ENCODE results near the gene GPR183. TPM values are rescaled to one million over a fixed set of nuclear protein-coding genes. Genes with fewer than 3 reads are reported as not detected.

The GPR183 gene
- 0.11 TPM in 1 of 2 replicates, not detected in the other for total RNA-seq (2014; rRNA removed; shearing (Covaris generic); ENCODE audit: low replicate concordance)

- DNase-seq: no peak
- no peak within 1 kb of the TSS for H3K9ac ChIP-seq (ENCODE audit: low read length)
- no peaks in the 10 kb centered on the region for H3K9me2 ChIP-seq (replicated peaks; ENCODE audit: insufficient read depth, low read length)
- H2AFZ ChIP-seq (ENCODE audit: low read length): no peak within 1 kb of the TSS
- H3K4me1 ChIP-seq (ENCODE audit: low read length): peaks cover 40% of the 10 kb centered on the region
- peaks cover 13% of the 10 kb centered on the region for H3K36me3 ChIP-seq (ENCODE audit: insufficient read depth, low read length)
- H3K4me2 ChIP-seq (ENCODE audit: low read depth, low read length, poor library complexity, severe bottlenecking): peak within 1 kb of the TSS; percentile 30
- H3K27me3 ChIP-seq (ENCODE audit: low read length): no peaks in the 10 kb centered on the region
- H4K20me1 ChIP-seq (ENCODE audit: insufficient read depth, low read depth, low read length): no peaks in the 10 kb centered on the region
- no peak within 1 kb of the TSS for H3K4me3 ChIP-seq (ENCODE audit: low read length)
- no peaks in the 10 kb centered on the region for H3K9me3 ChIP-seq (ENCODE audit: low read length)
- H3K27ac ChIP-seq (ENCODE audit: low read length): peak within 1 kb of the TSS; percentile 58
- H3K79me2 ChIP-seq (ENCODE audit: low read length): peaks cover 73% of the 10 kb centered on the region
Measured at GRCh38 chr13:99307247-99307646, at the start of gene GPR183. Gene GPR183, minus strand, starts transcription at chr13:99307399. Its CDS starts 11,254 bp downstream, at chr13:99296145.

DNA sequence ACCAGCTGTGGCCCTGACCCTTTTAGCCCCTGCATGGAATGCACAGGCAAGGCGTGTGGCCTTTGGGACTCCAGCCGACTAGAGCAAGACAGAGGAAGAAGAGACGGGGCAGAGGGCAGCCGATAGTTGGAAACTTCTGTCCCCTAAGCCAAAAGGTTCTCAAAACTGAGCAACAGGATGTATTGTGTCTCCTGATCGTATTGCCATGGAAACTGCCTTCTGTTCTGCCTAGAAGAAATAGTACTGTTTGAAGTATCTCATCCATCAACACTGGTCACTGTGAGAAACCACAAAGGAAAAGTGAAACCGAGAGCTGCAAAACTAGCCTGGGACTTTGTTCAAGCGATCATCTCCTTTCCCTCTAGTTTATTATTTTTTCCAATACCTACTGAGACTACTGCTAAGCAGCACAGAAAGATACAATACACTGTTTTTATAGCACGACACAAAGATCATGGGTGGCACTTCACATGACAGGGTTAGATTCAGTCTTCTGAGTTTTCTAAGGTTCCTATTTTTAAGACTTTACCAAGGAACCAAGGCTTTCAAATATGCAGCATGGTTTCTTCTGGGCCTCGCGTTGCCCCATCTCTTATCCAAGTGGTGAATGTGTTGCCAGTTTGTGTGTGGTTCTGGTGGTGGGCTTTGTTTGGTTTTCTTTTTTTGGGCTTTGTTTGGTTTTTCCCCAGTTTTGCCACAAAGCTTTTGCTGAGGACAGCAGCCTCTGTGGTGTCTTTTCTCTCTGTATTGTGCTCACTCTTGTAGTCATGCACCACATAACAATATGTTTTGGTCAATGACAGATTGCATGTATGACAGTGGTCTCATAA lies 49.3 kb upstream of the GPR183 start:
- Histone ChIP-seq H3K9me3 (ENCODE audit: low read length) (no peaks in the 10 kb centered on the region), H4K20me1 (ENCODE audit: insufficient read depth, low read depth, low read length) (no peaks in the 10 kb centered on the region), H3K4me1 (ENCODE audit: low read length) (peaks cover 30% of the 10 kb centered on the region), H3K4me3 (ENCODE audit: low read length) (no peak overlapping the region), H3K36me3 (ENCODE audit: insufficient read depth, low read length) (no peaks in the 10 kb centered on the region), H3K9me2 (replicated peaks; ENCODE audit: insufficient read depth, low read length) (no peaks in the 10 kb centered on the region), H2AFZ (ENCODE audit: low read length) (no peak overlapping the region), H3K27me3 (ENCODE audit: low read length) (no peaks in the 10 kb centered on the region), H3K9ac (ENCODE audit: low read length) (no peak overlapping the region), H3K27ac (ENCODE audit: low read length) (no peak overlapping the region), H3K79me2 (ENCODE audit: low read length) (peaks cover 3% of the 10 kb centered on the region), H3K4me2 (ENCODE audit: low read depth, low read length, poor library complexity, severe bottlenecking) (no peak overlapping the region)
- DNase-seq: no peak

- H3K27me3 ChIP-seq (ENCODE audit: low read length): no peaks in the 10 kb centered on the region
- no peak overlapping the region for H3K4me3 ChIP-seq (ENCODE audit: low read length)
- peaks cover 30% of the 10 kb centered on the region for H3K4me1 ChIP-seq (ENCODE audit: low read length)
- no peak for DNase-seq
- peaks cover 4% of the 10 kb centered on the region for H3K79me2 ChIP-seq (ENCODE audit: low read length)
- no peaks in the 10 kb centered on the region for H3K36me3 ChIP-seq (ENCODE audit: insufficient read depth, low read length)
- H3K9me3 ChIP-seq (ENCODE audit: low read length): no peaks in the 10 kb centered on the region
- no peak overlapping the region for H3K4me2 ChIP-seq (ENCODE audit: low read depth, low read length, poor library complexity, severe bottlenecking)
- H3K9me2 ChIP-seq (replicated peaks; ENCODE audit: insufficient read depth, low read length): no peaks in the 10 kb centered on the region
- no peaks in the 10 kb centered on the region for H4K20me1 ChIP-seq (ENCODE audit: insufficient read depth, low read depth, low read length)
- H2AFZ ChIP-seq (ENCODE audit: low read length): no peak overlapping the region
- no peak overlapping the region for H3K9ac ChIP-seq (ENCODE audit: low read length)
- no peak overlapping the region for H3K27ac ChIP-seq (ENCODE audit: low read length)
Measured at GRCh38 chr13:99356012-99356261, 48.7 kb upstream of the GPR183 start.

DNA sequence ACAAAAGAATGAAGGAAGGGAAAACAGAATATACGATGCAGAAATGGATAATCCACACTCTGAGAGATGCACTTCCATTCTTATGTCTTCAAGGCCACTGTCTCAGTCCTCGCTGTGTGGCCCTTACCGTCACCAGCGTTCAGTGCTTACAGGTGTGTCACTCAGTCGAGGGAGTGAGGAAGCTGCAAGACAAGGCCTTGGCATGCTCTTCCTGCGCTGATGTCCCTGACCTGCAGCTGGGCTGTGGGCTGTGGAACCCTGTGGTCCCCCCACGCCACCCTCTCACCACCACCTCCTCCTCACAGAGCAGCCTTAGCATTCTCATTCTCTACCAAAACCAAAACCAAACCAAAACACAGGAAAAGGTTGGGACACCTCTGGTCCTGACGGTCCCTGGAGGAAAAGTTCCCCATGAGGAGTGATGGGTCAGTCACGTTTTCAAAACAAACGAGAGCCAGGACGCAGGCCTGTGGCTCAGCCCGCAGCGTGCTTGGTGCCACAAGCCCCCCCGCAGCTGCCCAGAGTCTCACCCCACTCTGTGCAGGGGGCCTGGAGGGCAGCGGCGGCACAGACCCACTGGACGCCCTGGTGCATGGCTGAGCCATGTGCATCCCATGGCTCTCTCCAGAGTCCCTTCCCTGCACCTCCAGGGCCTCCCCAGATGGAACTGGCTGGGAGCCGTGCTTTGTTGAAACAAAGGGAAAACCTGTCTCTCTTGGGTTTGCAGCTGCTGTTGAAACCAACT lies 48.2 kb upstream of the GPR183 start:
- H3K4me1 ChIP-seq (ENCODE audit: low read length): peaks cover 30% of the 10 kb centered on the region
- no peak for DNase-seq
- H3K27ac ChIP-seq (ENCODE audit: low read length): no peak overlapping the region
- no peaks in the 10 kb centered on the region for H3K27me3 ChIP-seq (ENCODE audit: low read length)
- H2AFZ ChIP-seq (ENCODE audit: low read length): no peak overlapping the region
- no peak overlapping the region for H3K4me2 ChIP-seq (ENCODE audit: low read depth, low read length, poor library complexity, severe bottlenecking)
- no peaks in the 10 kb centered on the region for H3K9me2 ChIP-seq (replicated peaks; ENCODE audit: insufficient read depth, low read length)
- no peak overlapping the region for H3K4me3 ChIP-seq (ENCODE audit: low read length)
- H4K20me1 ChIP-seq (ENCODE audit: insufficient read depth, low read depth, low read length): no peaks in the 10 kb centered on the region
- no peaks in the 10 kb centered on the region for H3K36me3 ChIP-seq (ENCODE audit: insufficient read depth, low read length)
- H3K9me3 ChIP-seq (ENCODE audit: low read length): no peaks in the 10 kb centered on the region
- H3K9ac ChIP-seq (ENCODE audit: low read length): no peak overlapping the region
- H3K79me2 ChIP-seq (ENCODE audit: low read length): peaks cover 4% of the 10 kb centered on the region

GRCh38 chr13:99354371-99354951 lies 47.3 kb upstream of the GPR183 start:
- H3K4me3 ChIP-seq (ENCODE audit: low read length): no peak overlapping the region
- no peak overlapping the region for H3K27ac ChIP-seq (ENCODE audit: low read length)
- no peak overlapping the region for H3K4me2 ChIP-seq (ENCODE audit: low read depth, low read length, poor library complexity, severe bottlenecking)

DNA sequence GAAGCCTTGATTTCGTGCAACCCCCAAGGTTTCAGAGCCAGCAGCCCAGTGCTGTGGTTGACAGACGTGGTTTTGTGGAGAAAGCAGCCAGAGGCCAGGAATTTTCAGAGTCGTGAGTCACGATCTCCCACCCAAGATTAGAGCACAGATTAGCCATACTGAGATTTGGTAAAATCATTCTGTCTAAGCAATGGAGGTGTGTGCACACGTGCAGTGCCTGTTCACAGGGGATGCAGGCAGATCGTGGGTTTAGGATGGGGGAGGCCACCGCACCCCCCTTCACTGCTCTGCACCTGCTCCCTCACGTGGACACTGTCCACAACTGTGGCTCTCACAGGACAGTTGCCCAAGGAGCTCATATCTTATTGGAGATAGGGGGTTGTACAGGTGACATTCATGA lies 46.6 kb upstream of the GPR183 start:
- peaks cover 23% of the 10 kb centered on the region for H3K4me1 ChIP-seq (ENCODE audit: low read length)

More at GRCh38 chr13:99354371-99354951, 47.3 kb upstream of the GPR183 start:
- no peaks in the 10 kb centered on the region for H3K9me2 ChIP-seq (replicated peaks; ENCODE audit: insufficient read depth, low read length)
- H4K20me1 ChIP-seq (ENCODE audit: insufficient read depth, low read depth, low read length): no peaks in the 10 kb centered on the region
- H2AFZ ChIP-seq (ENCODE audit: low read length): no peak overlapping the region
- no peak for DNase-seq
- peaks cover 4% of the 10 kb centered on the region for H3K79me2 ChIP-seq (ENCODE audit: low read length)
- no peaks in the 10 kb centered on the region for H3K27me3 ChIP-seq (ENCODE audit: low read length)
- H3K36me3 ChIP-seq (ENCODE audit: insufficient read depth, low read length): no peaks in the 10 kb centered on the region
- no peak overlapping the region for H3K9ac ChIP-seq (ENCODE audit: low read length)
- H3K9me3 ChIP-seq (ENCODE audit: low read length): no peaks in the 10 kb centered on the region
- peaks cover 29% of the 10 kb centered on the region for H3K4me1 ChIP-seq (ENCODE audit: low read length)

GRCh38 chr13:99353246-99353600 lies 46.0 kb upstream of the GPR183 start:
- Histone ChIP-seq H3K9me2 (replicated peaks; ENCODE audit: insufficient read depth, low read length) (no peaks in the 10 kb centered on the region), H3K27me3 (ENCODE audit: low read length) (no peaks in the 10 kb centered on the region), H2AFZ (ENCODE audit: low read length) (no peak overlapping the region), H3K4me2 (ENCODE audit: low read depth, low read length, poor library complexity, severe bottlenecking) (no peak overlapping the region), H3K9me3 (ENCODE audit: low read length) (no peaks in the 10 kb centered on the region), H3K4me3 (ENCODE audit: low read length) (no peak overlapping the region), H3K79me2 (ENCODE audit: low read length) (peaks cover 4% of the 10 kb centered on the region), H3K9ac (ENCODE audit: low read length) (no peak overlapping the region), H4K20me1 (ENCODE audit: insufficient read depth, low read depth, low read length) (no peaks in the 10 kb centered on the region), H3K36me3 (ENCODE audit: insufficient read depth, low read length) (no peaks in the 10 kb centered on the region), H3K27ac (ENCODE audit: low read length) (no peak overlapping the region), H3K4me1 (ENCODE audit: low read length) (peaks cover 24% of the 10 kb centered on the region)
- DNase-seq: no peak

More for the DNA sequence above, 46.6 kb upstream of the GPR183 start:
- no peak overlapping the region for H3K27ac ChIP-seq (ENCODE audit: low read length)
- H3K79me2 ChIP-seq (ENCODE audit: low read length): peaks cover 4% of the 10 kb centered on the region
- H4K20me1 ChIP-seq (ENCODE audit: insufficient read depth, low read depth, low read length): no peaks in the 10 kb centered on the region
- DNase-seq: no peak
- H3K9me3 ChIP-seq (ENCODE audit: low read length): no peaks in the 10 kb centered on the region
- H3K9ac ChIP-seq (ENCODE audit: low read length): no peak overlapping the region
- H2AFZ ChIP-seq (ENCODE audit: low read length): no peak overlapping the region
- no peak overlapping the region for H3K4me2 ChIP-seq (ENCODE audit: low read depth, low read length, poor library complexity, severe bottlenecking)
- H3K9me2 ChIP-seq (replicated peaks; ENCODE audit: insufficient read depth, low read length): no peaks in the 10 kb centered on the region
- no peaks in the 10 kb centered on the region for H3K27me3 ChIP-seq (ENCODE audit: low read length)
- no peak overlapping the region for H3K4me3 ChIP-seq (ENCODE audit: low read length)
- H3K36me3 ChIP-seq (ENCODE audit: insufficient read depth, low read length): no peaks in the 10 kb centered on the region
